Sigmoid colon (tissue), 7 donors: Measurements from ENCODE around the gene BLTP3A. TPM values are rescaled to one million over a fixed set of nuclear protein-coding genes. Genes with fewer than 3 reads are reported as not detected.
"Not testable (repeated sequence)": the region's sequence is repeated elsewhere in the genome, so short reads cannot be mapped to it uniquely, and the experiment has no call there.

Experiments
- DNase-seq: peaks from one replicate; pipeline ENCODE4 v3.0.0-alpha.2; 2019
- H3K27ac ChIP-seq, 4 donors: fragments of 200-600 bp; sonication (generic); one replicate each; pipeline ENCODE4 v1.5.1; 2016 to 2019; ENCODE audit warnings: mild to moderate bottlenecking in 1 of 4
- H3K27me3 ChIP-seq, 3 donors: fragments of 200-600 bp; sonication (generic); one replicate each; pipeline ENCODE4 v1.5.1; 2019; ENCODE audit warnings: mild to moderate bottlenecking in 1 of 3
- H3K36me3 ChIP-seq, 4 donors: fragments of 200-600 bp; sonication (generic); one replicate each; pipeline ENCODE4 v1.5.1; 2016 to 2019
- H3K4me1 ChIP-seq, 4 donors: fragments of 200-600 bp; sonication (generic); one replicate each; pipeline ENCODE4 v1.5.1; 2017 to 2019
- H3K4me3 ChIP-seq, 4 donors: fragments of 200-600 bp; sonication (generic); one replicate each; pipeline ENCODE4 v1.5.1; 2017 to 2019; ENCODE audit warnings: mild to moderate bottlenecking in 2 of 4, moderate library complexity in 1 of 4
- H3K9me3 ChIP-seq, 4 donors: fragments of 200-600 bp in 3 of 4; sonication (generic) in 3 of 4; one replicate each; pipeline versions ENCODE4 v1.5.1 to v1.6.1; 2013 to 2019
- CTCF ChIP-seq, 4 experiments: fragments of 450-650 bp in 3 of 4; fragments of 200-600 bp in 1 of 4; IDR thresholded peaks; one replicate each; pipeline ENCODE4 v1.5.1; 2016 to 2019; ENCODE audit warnings: antibody characterized with exemption in 4 of 4, mild to moderate bottlenecking in 3 of 4, moderate library complexity in 2 of 4
- EP300 ChIP-seq, 4 donors: sonication (generic); formaldehyde crosslinking; IDR thresholded peaks; one replicate each; pipeline ENCODE4 v1.6.1; 2017; ENCODE audit warnings: antibody characterized with exemption in 4 of 4
- POLR2A ChIP-seq, 2 donors: fragments of 450-650 bp; IDR thresholded peaks; one replicate each; pipeline ENCODE4 v1.6.1; 2016; ENCODE audit warnings: antibody characterized with exemption in 2 of 2, mild to moderate bottlenecking in 2 of 2, moderate library complexity in 2 of 2
- POLR2AphosphoS5 ChIP-seq, 4 donors: sonication (generic); formaldehyde crosslinking; IDR thresholded peaks; one replicate each; pipeline ENCODE4 v1.6.1; 2017; ENCODE audit warnings: antibody characterized with exemption in 4 of 4
- WGBS, 2 donors: extraction: QIAGEN DNeasy Blood & Tissue Kit; methylation state at CpG; one replicate each; pipeline ENCODE4 v1.1.7; 2013; 5-methylcytosine and 5-hydroxymethylcytosine counted together
- intact Hi-C: fragments of 100-400 bp; cut with DNase I; formaldehyde crosslinking; loops from one replicate; pipeline ENCODE4 v1.15.1; 2023
- polyA plus RNA-seq, 3 donors: library from polyadenylated mRNA; stranded (reverse); fragments of 200-250 nt; gene quantifications; one replicate each; pipeline ENCODE4 v1.2.3, GENCODE V29; 2013
- total RNA-seq, 4 donors: library from RNA; depleted of rRNA; stranded (reverse); fragments of >200 nt; gene quantifications; one replicate each; pipeline ENCODE4 v1.1.0, GENCODE V29; 2016
- donor health status: healthy with polysubstance abuse.
- donor health status: Bipolar disorder and iron deficiency.
- donor health status: healthy.

Gene BLTP3A
- total and polyA plus RNA-seq, 7 donors: 0.60 to 11.6 (median 6.7) TPM

DNA sequence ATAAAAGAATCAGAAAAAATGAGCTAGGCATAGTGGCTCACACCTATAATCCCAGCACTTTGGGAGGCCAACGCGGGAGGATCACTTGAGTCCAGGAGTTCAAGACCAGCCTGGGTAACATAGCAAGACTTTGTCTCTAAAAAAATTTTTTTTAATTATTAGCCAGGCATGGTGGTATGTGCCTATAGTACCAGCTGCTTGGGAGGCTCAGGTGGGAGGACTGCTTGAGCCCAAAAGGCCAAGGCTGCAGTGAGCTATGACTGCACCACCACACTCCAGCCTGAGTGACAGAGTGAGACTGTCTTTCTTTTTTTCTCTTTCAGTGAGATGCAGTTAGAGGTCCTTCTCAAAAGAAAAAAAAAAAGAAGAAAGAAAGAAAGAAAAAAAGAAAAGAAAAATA, 43.1 kb upstream of the BLTP3A start:
- no peak for DNase-seq
- no peaks in the 10 kb centered on the region for H3K27me3 ChIP-seq
- no peaks in the 10 kb centered on the region for H3K36me3 ChIP-seq
- no peaks in the 10 kb centered on the region for H3K4me1 ChIP-seq
- no peaks in the 10 kb centered on the region for H3K9me3 ChIP-seq
- no peak overlapping the region for H3K27ac ChIP-seq
- no peak overlapping the region for H3K4me3 ChIP-seq
- intact Hi-C loops: no loop called here
- WGBS, 2 donors: 89 to 98% methylated on average over 2 of the region's 2 CpGs
- TF ChIP-seq EP300 (IDR thresholded peaks at IDR 0.05): no peak
- TF ChIP-seq POLR2A (IDR thresholded peaks at IDR 0.05): no peak
- no peak for TF ChIP-seq CTCF (IDR thresholded peaks at IDR 0.05)
- no peak for TF ChIP-seq POLR2AphosphoS5 (IDR thresholded peaks at IDR 0.05)

DNA sequence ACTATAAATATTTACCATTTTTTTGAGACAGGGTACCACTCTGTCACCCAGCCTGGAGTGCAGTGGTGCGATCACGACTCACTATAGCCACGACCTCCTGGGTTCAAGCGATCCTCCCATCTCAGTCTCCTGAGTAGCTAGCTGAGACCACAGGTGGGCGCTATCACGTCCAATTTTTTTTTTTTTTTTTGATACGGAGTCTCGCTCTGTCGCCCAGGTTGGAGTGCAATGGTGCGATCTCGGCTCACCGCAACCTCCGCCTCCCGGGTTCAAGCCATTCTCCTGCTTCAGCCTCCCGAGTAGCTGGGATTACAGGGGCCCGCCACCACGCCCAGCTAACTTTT, 35.4 kb upstream of the BLTP3A start:
- Histone ChIP-seq H3K4me3 (peak overlapping the region; percentile 59 to 69 (median 64)), H3K4me1 (peaks cover 0 to 16% (median 9%) of the 10 kb centered on the region in 4 donors), H3K27ac (peak overlapping the region; percentile 92 to 96 (median 94))
- H3K27me3 ChIP-seq, DNase-seq, H3K9me3 ChIP-seq, H3K36me3 ChIP-seq: not testable (repeated sequence)
- TF ChIP-seq CTCF (IDR thresholded peaks at IDR 0.05): peak; percentile 14 to 41 (median 34)
- WGBS, 2 donors: 10 to 24% methylated on average over 17 of the region's 17 CpGs
- intact Hi-C loops: loop anchor here (2.0 to 5.0 kb wide), 4 partner anchors 36 to 230 kb away; partner anchors contain the start of genes BLTP3A and ILRUN

DNA sequence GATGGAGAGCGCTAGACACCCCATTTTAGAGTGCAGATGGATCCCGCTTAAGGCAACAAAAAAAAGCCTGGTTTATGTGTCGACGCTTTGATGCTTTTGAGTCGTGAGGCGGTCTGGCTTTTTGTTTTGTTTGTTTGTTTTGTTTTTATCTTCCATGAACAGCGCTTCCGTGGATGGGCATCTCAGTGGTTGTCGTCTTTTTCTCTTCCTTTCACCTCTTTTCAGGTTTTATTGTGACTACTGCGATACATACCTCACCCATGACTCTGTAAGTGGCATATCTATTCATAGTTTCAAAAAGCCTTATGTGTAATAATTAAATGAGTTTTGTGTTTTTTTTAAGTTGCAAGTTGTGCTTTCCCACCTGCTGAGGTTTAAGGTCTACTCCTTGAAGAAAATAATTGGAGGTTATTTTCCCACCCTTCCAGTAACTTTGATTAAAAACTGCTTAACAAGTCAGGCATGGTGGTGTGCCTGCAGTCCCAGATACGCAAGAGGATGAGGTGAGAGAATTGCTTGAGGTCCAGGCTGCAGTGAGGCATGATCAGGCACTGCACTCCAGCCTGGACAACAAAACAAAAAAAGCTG, 34.1 kb upstream of the BLTP3A start:
- no peaks in the 10 kb centered on the region for H3K9me3 ChIP-seq
- H3K27ac ChIP-seq: peak overlapping the region; percentile 92 to 96 (median 94)
- no peak for DNase-seq
- TF ChIP-seq CTCF (IDR thresholded peaks at IDR 0.05) (no peak), POLR2A (IDR thresholded peaks at IDR 0.05) (no peak), POLR2AphosphoS5 (IDR thresholded peaks at IDR 0.05) (no peak), EP300 (IDR thresholded peaks at IDR 0.05) (no peak)
- H3K36me3 ChIP-seq: peaks cover 2 to 13% (median 3%) of the 10 kb centered on the region in 4 donors
- peaks cover 0 to 16% (median 9%) of the 10 kb centered on the region in 4 donors for H3K4me1 ChIP-seq
- 7 to 9% methylated on average over 11 of the region's 11 CpGs for WGBS, 2 donors
- intact Hi-C loops: loop anchor here (1.0 to 5.0 kb wide), 5 partner anchors 35 to 231 kb away; partner anchors contain the start of genes BLTP3A, ILRUN and TAF11
- H3K27me3 ChIP-seq: no peaks in the 10 kb centered on the region
- H3K4me3 ChIP-seq: peak overlapping the region; percentile 59 to 69 (median 64)

- Histone ChIP-seq H3K4me1 (peaks cover 0 to 16% (median 9%) of the 10 kb centered on the region in 4 donors), H3K27ac (no peak overlapping the region), H3K27me3 (no peaks in the 10 kb centered on the region), H3K4me3 (no peak overlapping the region), H3K36me3 (peaks cover 8 to 35% (median 15%) of the 10 kb centered on the region in 4 donors), H3K9me3 (no peaks in the 10 kb centered on the region)
- WGBS, 2 donors: 94% methylated on average over 8 of the region's 8 CpGs
- DNase-seq: no peak
- TF ChIP-seq POLR2A (IDR thresholded peaks at IDR 0.05) (no peak), EP300 (IDR thresholded peaks at IDR 0.05) (no peak), POLR2AphosphoS5 (IDR thresholded peaks at IDR 0.05) (no peak), CTCF (IDR thresholded peaks at IDR 0.05) (no peak)
- intact Hi-C loops: no loop called here
Observed at GRCh38 chr6:34760108-34760507, 31.8 kb upstream of the BLTP3A start.

DNA sequence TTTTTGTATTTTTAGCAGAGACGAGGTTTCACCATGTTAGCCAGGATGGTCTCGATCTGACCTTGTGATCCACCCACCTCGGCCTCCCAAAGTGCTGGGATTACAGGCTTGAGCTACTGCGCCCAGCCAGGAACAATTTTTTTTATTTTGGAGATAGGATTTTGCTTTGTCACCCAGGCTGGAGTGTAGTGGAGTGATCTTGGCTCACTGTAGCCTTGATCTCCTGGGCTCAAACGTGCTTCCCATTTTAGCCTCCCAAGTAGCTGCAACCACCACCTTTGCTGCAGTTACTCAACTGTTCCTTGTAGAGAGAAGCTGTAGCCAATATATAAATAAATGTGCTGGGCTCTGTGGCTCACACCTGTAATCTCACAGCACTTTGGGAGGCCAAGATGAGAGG, 30.2 kb upstream of the BLTP3A start:
- DNase-seq, intact Hi-C loops: not testable (repeated sequence)

More for the DNA sequence above, 30.2 kb upstream of the BLTP3A start:
- H3K4me1 ChIP-seq: peaks cover 0 to 11% (median 9%) of the 10 kb centered on the region in 4 donors
- peaks cover 8 to 51% (median 23%) of the 10 kb centered on the region in 4 donors for H3K36me3 ChIP-seq
- H3K27ac ChIP-seq, H3K4me3 ChIP-seq, H3K27me3 ChIP-seq, H3K9me3 ChIP-seq: not testable (repeated sequence)
- 91 to 95% methylated on average over 5 of the region's 5 CpGs for WGBS, 2 donors
